HCT116 (cell line): ENCODE results near the gene HES1. TPM values are rescaled to one million over a fixed set of nuclear protein-coding genes. Genes with fewer than 3 reads are reported as not detected.

Experiments used
- ATAC-seq: fragments of 200-7000 bp; cut with Tn5 transposase; 2 replicates; pipeline ENCODE4 v1.9.1; 2020; ENCODE audit warnings: mild to moderate bottlenecking, moderate library complexity
- BruUV-seq: library from RNA; stranded (reverse); fragments of 400-500 nt; replicated peaks from 2 replicates; lab custom pipeline; 2021; lab: Mats Ljungman, UMichigan
- CTCF ChIA-PET: fragments of 300-600 bp; sonication (Branson Sonifier 250); formaldehyde crosslinking; loops from one replicate; lab custom pipeline; 2021; ENCODE audit warnings: antibody characterized with exemption; lab: Charles Lee
- POLR2A ChIA-PET: fragments of 300-600, 350-600 bp; sonication (Branson Sonifier 250); formaldehyde crosslinking; loops from one replicate; lab custom pipeline; 2021; ENCODE audit warnings: antibody characterized with exemption; lab: Charles Lee
- RAD21 ChIA-PET, 2 experiments: fragments of 300-600 bp; sonication (Branson Sonifier 250); formaldehyde crosslinking; loops; one replicate each; lab custom pipeline; 2023; ENCODE audit warnings: low total read pairs in 2 of 2; ENCODE audit not compliant: uncharacterized antibody in 2 of 2, unreplicated experiment in 2 of 2, low non-redundant PET in 1 of 2; lab: Charles Lee
- DNase-seq: peaks from one replicate; pipeline ENCODE4 v3.0.0-alpha.2; 2010; ENCODE audit warnings: low read depth, low spot score
- H2AFZ ChIP-seq: fragments of 200-600 bp; shearing (Covaris generic), sonication (generic); 2 replicates; pipeline ENCODE4 v1.6.1; 2017; ENCODE audit warnings: low read depth, mixed run types, mixed read lengths, antibody characterized with exemption, low read length; ENCODE audit not compliant: poor library complexity, severe bottlenecking
- H3K27ac ChIP-seq: 2 replicates; pipeline ENCODE4 v1.5.1; 2012; ENCODE audit warnings: low read depth, low read length
- H3K27me3 ChIP-seq: fragments of 200-600 bp; sonication (generic); 2 replicates; pipeline ENCODE4 v1.6.1; 2016; ENCODE audit warnings: mixed run types, low read length, mixed read lengths; ENCODE audit not compliant: insufficient read depth
- H3K36me3 ChIP-seq, 2 experiments: fragments of 200-500 bp in 1 of 2; fragments of 200-600 bp in 1 of 2; sonication (Bioruptor generic) in 1 of 2; sonication (generic) in 1 of 2; 2 replicates each; pipeline versions ENCODE4 v1.5.1 to v1.6.1; 2014 to 2016; ENCODE audit warnings: low read length in 2 of 2, inconsistent platforms in 1 of 2, mixed read lengths in 1 of 2, mixed run types in 1 of 2; ENCODE audit not compliant: insufficient read depth in 2 of 2, control insufficient read depth in 1 of 2
- H3K4me1 ChIP-seq, 2 experiments: fragments of 200-600 bp in 1 of 2; sonication (generic) in 1 of 2; 2 replicates each; pipeline versions ENCODE4 v1.5.1 to v1.6.1; 2012 to 2017; ENCODE audit warnings: low read length in 2 of 2, inconsistent platforms in 1 of 2, mild to moderate bottlenecking in 1 of 2, mixed read lengths in 1 of 2, mixed run types in 1 of 2, moderate library complexity in 1 of 2; ENCODE audit not compliant: insufficient read depth in 2 of 2, control insufficient read depth in 1 of 2
- H3K4me2 ChIP-seq: fragments of 200-600 bp; sonication (generic); 2 replicates; pipeline ENCODE4 v1.6.1; 2017; ENCODE audit warnings: mixed run types, low read length, mixed read lengths
- H3K4me3 ChIP-seq, 2 experiments: fragments of 200-600 bp in 1 of 2; sonication (generic) in 1 of 2; replicated peaks in 1 of 2; 2 replicates each; pipeline ENCODE4 v1.5.1; 2011 to 2016; ENCODE audit warnings: low read length in 2 of 2, control low read depth in 1 of 2, low read depth in 1 of 2, mild to moderate bottlenecking in 1 of 2, mixed read lengths in 1 of 2, mixed run types in 1 of 2
- H3K79me2 ChIP-seq: fragments of 200-600 bp; sonication (generic); 2 replicates; pipeline ENCODE4 v1.6.1; 2017; ENCODE audit warnings: mild to moderate bottlenecking, mixed run types, low read length, moderate library complexity, mixed read lengths; ENCODE audit not compliant: insufficient read depth
- H3K9ac ChIP-seq: fragments of 200-600 bp; sonication (generic); 2 replicates; pipeline ENCODE4 v1.6.1; 2016; ENCODE audit warnings: low read length, mixed read lengths
- H3K9me2 ChIP-seq: fragments of 200-600 bp; sonication (generic), shearing (Covaris generic); 2 replicates; pipeline ENCODE4 v1.6.1; 2017; ENCODE audit warnings: mixed run types, mild to moderate bottlenecking, moderate library complexity; ENCODE audit not compliant: insufficient read depth
- H3K9me3 ChIP-seq, 2 experiments: fragments of 200-500 bp in 1 of 2; fragments of 200-600 bp in 1 of 2; sonication (Bioruptor generic) in 1 of 2; sonication (generic) in 1 of 2; 2 replicates each; pipeline ENCODE4 v1.6.1; 2014 to 2017; ENCODE audit warnings: low read length in 2 of 2, mixed read lengths in 2 of 2, inconsistent platforms in 1 of 2, low read depth in 1 of 2, mild to moderate bottlenecking in 1 of 2, mixed run types in 1 of 2, moderate library complexity in 1 of 2; ENCODE audit not compliant: control insufficient read depth in 1 of 2, insufficient read depth in 1 of 2
- H4K20me1 ChIP-seq: fragments of 200-600 bp; sonication (generic), shearing (Covaris generic); 2 replicates; pipeline ENCODE4 v1.6.1; 2017; ENCODE audit warnings: mixed run types, mild to moderate bottlenecking, moderate library complexity; ENCODE audit not compliant: insufficient read depth
- ATF3 ChIP-seq: IDR thresholded peaks from 2 replicates; pipeline ENCODE4 v1.6.1; 2012
- CEBPB ChIP-seq: IDR thresholded peaks from 2 replicates; pipeline ENCODE4 v1.6.1; 2012; ENCODE audit warnings: low read depth
- CTCF ChIP-seq, 3 experiments: fragments of 200-600 bp in 1 of 3; sonication (generic) in 1 of 3; IDR thresholded peaks in 2 of 3; conservative IDR thresholded peaks in 1 of 3; 2 replicates each; pipeline ENCODE4 v1.5.1; 2012 to 2017; ENCODE audit warnings: low read depth in 2 of 3, low read length in 2 of 3, antibody characterized with exemption in 1 of 3, borderline replicate concordance in 1 of 3, control low read depth in 1 of 3, mild to moderate bottlenecking in 1 of 3, mixed read lengths in 1 of 3, mixed run types in 1 of 3, moderate library complexity in 1 of 3; ENCODE audit not compliant: insufficient read depth in 1 of 3
- EGR1 ChIP-seq: IDR thresholded peaks from 2 replicates; pipeline ENCODE4 v1.6.1; 2012; ENCODE audit warnings: low read depth
- ELF1 ChIP-seq: IDR thresholded peaks from 2 replicates; pipeline ENCODE4 v1.6.1; 2012; ENCODE audit warnings: low read depth, borderline replicate concordance
- EZH2 ChIP-seq: fragments of 200-600 bp; sonication (generic); IDR thresholded peaks from 2 replicates; pipeline ENCODE4 v1.6.1; 2017; ENCODE audit warnings: antibody characterized with exemption, mixed run types
- EZH2phosphoT487 ChIP-seq: fragments of 200-600 bp; IDR thresholded peaks from 2 replicates; pipeline ENCODE4 v1.6.1; 2018; ENCODE audit warnings: antibody characterized with exemption, borderline replicate concordance
- FOSL1 ChIP-seq: IDR thresholded peaks from 2 replicates; pipeline ENCODE4 v1.6.1; 2012; ENCODE audit warnings: low read depth
- JUND ChIP-seq: IDR thresholded peaks from 2 replicates; pipeline ENCODE4 v1.6.1; 2012
- MAX ChIP-seq: IDR thresholded peaks from 2 replicates; pipeline ENCODE4 v1.6.1; 2012
- POLR2A ChIP-seq: IDR thresholded peaks from 2 replicates; pipeline ENCODE4 v1.7.0; 2011; ENCODE audit warnings: borderline replicate concordance; ENCODE audit not compliant: insufficient read depth, insufficient read length; ENCODE audit errors: extremely low read depth
- RAD21 ChIP-seq: IDR thresholded peaks from 2 replicates; pipeline ENCODE4 v1.6.1; 2012; ENCODE audit warnings: low read depth, mild to moderate bottlenecking
- REST ChIP-seq: IDR thresholded peaks from 2 replicates; pipeline ENCODE4 v1.6.1; 2012; ENCODE audit warnings: low read depth
- SIN3A ChIP-seq: IDR thresholded peaks from 2 replicates; pipeline ENCODE4 v1.6.1; 2012; ENCODE audit warnings: low read depth
- SP1 ChIP-seq: IDR thresholded peaks from 2 replicates; pipeline ENCODE4 v1.6.1; 2012; ENCODE audit warnings: low read depth
- SRF ChIP-seq: IDR thresholded peaks from 2 replicates; pipeline ENCODE4 v1.6.1; 2012; ENCODE audit warnings: low read depth
- TCF7L2 ChIP-seq: IDR thresholded peaks from 2 replicates; pipeline ENCODE4 v1.7.0; 2011; ENCODE audit warnings: borderline replicate concordance, inconsistent platforms; ENCODE audit not compliant: insufficient read depth, insufficient read length; ENCODE audit errors: extremely low read depth
- YY1 ChIP-seq: IDR thresholded peaks from 2 replicates; pipeline ENCODE4 v1.6.1; 2011; ENCODE audit warnings: low read length, low read depth, moderate library complexity, mild to moderate bottlenecking; ENCODE audit not compliant: insufficient replicate concordance; ENCODE audit errors: extremely low read depth
- ZNF274 ChIP-seq: fragments of 200-500 bp; sonication (Bioruptor generic); IDR thresholded peaks from 2 replicates; pipeline ENCODE4 v1.6.1; 2014; ENCODE audit warnings: mild to moderate bottlenecking, low read depth, low read length, inconsistent platforms
- intact Hi-C: fragments of 100-400 bp; cut with micrococcal nuclease; formaldehyde crosslinking; loops from 2 replicates; pipeline ENCODE4 v1.10.0; 2022
- total RNA-seq: library from RNA; stranded (reverse); gene quantifications from one replicate; pipeline ENCODE4 v1.2.1, GENCODE V29; 2021; ENCODE audit not compliant: unreplicated experiment

The HES1 gene
- total RNA-seq, 1 experiment from 2014 or later = 32.9 TPM

- no peaks in the 10 kb centered on the region for H3K79me2 ChIP-seq
- H3K9me3 ChIP-seq = no peaks in the 10 kb centered on the region
- H4K20me1 ChIP-seq = no peaks in the 10 kb centered on the region
- ChIA-PET RAD21 (no interaction called here), CTCF (no interaction called here), POLR2A (no interaction called here)
- H2AFZ ChIP-seq = no peak overlapping the region
- H3K4me3 ChIP-seq = no peak overlapping the region
- H3K4me1 ChIP-seq = peaks cover 0 to 25% of the 10 kb centered on the region in 2 experiments; a peak in 3 of 4 replicates
- intact Hi-C loops = no loop called here
- TF ChIP-seq EZH2 = no peak
- no peak for TF ChIP-seq SIN3A
- no peak for TF ChIP-seq MAX
- no peak for TF ChIP-seq YY1
- no peak for TF ChIP-seq RAD21
- no peak for TF ChIP-seq SRF
- no peak for TF ChIP-seq FOSL1
- TF ChIP-seq SP1 = no peak
- no peak for TF ChIP-seq ZNF274
- no peak for TF ChIP-seq REST
- TF ChIP-seq ATF3 = no peak
- TF ChIP-seq POLR2A = no peak
- TF ChIP-seq ELF1 = no peak
- TF ChIP-seq EZH2phosphoT487 = no peak
- no peak for TF ChIP-seq CTCF (IDR thresholded peaks at IDR 0.05 in 2 of 3, conservative IDR thresholded peaks at IDR 0.05 in 1 of 3; ENCODE audit: borderline replicate concordance in 1 of 3, insufficient read depth in 1 of 3, low read depth in 2 of 3, low read length in 2 of 3)
- no peak for TF ChIP-seq JUND
- no peak for TF ChIP-seq TCF7L2
- TF ChIP-seq CEBPB = no peak
- no peak for TF ChIP-seq EGR1
- no peak overlapping the region for H3K27ac ChIP-seq
- DNase-seq (no peak), ATAC-seq (no peak)
- H3K9ac ChIP-seq = no peak overlapping the region
- no peaks in the 10 kb centered on the region; the same call in 1 of the 2 replicates for H3K27me3 ChIP-seq
- H3K36me3 ChIP-seq = no peaks in the 10 kb centered on the region
- no peaks in the 10 kb centered on the region for H3K9me2 ChIP-seq
- BruUV-seq = no TSS peak
- H3K4me2 ChIP-seq = no peak overlapping the region
Measured at GRCh38 chr3:194095902-194096301, 40.0 kb upstream of the HES1 start.
